Measurements from ENCODE around the gene COMMD9.
A peak's percentile ranks its signal among the peaks of the same experiment; 100 is the strongest.

Gene COMMD9

GRCh38 chr11:36304351-36304750 is 15.1 kb upstream of the COMMD9 start:
- Histone ChIP-seq H3K4me1 (ENCODE audit: insufficient read depth, poor library complexity, severe bottlenecking) (no peaks in the 10 kb centered on the region), H3K4me3 (ENCODE audit: severe bottlenecking) (no peak overlapping the region), H3K27me3 (ENCODE audit: insufficient read depth, poor library complexity, severe bottlenecking) (no peaks in the 10 kb centered on the region), H3K36me3 (ENCODE audit: low read depth) (no peaks in the 10 kb centered on the region), H3K9me3 (ENCODE audit: severe bottlenecking) (no peaks in the 10 kb centered on the region), H3K27ac (ENCODE audit: poor library complexity, severe bottlenecking) (no peak overlapping the region)
- no peak for TF ChIP-seq CTCF (IDR thresholded peaks at IDR 0.05; ENCODE audit: poor library complexity, severe bottlenecking)
- DNase-seq (ENCODE audit: low spot score) (no peak), ATAC-seq (ENCODE audit: low read depth) (no peak)

GRCh38 chr11:36300650-36301049 is 11.4 kb upstream of the COMMD9 start:
- no peak for TF ChIP-seq CTCF (IDR thresholded peaks at IDR 0.05; ENCODE audit: poor library complexity, severe bottlenecking)

GRCh38 chr11:36296884-36297543 is 7.8 kb upstream of the COMMD9 start:
- Histone ChIP-seq H3K27me3 (ENCODE audit: insufficient read depth, poor library complexity, severe bottlenecking) (no peaks in the 10 kb centered on the region), H3K4me3 (ENCODE audit: severe bottlenecking) (no peak overlapping the region), H3K9me3 (ENCODE audit: severe bottlenecking) (no peaks in the 10 kb centered on the region), H3K27ac (ENCODE audit: poor library complexity, severe bottlenecking) (peak overlapping the region; percentile 16), H3K36me3 (ENCODE audit: low read depth) (no peaks in the 10 kb centered on the region), H3K4me1 (ENCODE audit: insufficient read depth, poor library complexity, severe bottlenecking) (peaks cover 2% of the 10 kb centered on the region)
- DNase-seq (ENCODE audit: low spot score), result no peak
- ATAC-seq (ENCODE audit: low read depth), result peak; percentile 37; the same call in 1 of the 3 replicates
- no peak for TF ChIP-seq CTCF (IDR thresholded peaks at IDR 0.05; ENCODE audit: poor library complexity, severe bottlenecking)

More at GRCh38 chr11:36300650-36301049, 11.4 kb upstream of the COMMD9 start:
- no peaks in the 10 kb centered on the region for H3K9me3 ChIP-seq (ENCODE audit: severe bottlenecking)
- H3K27me3 ChIP-seq (ENCODE audit: insufficient read depth, poor library complexity, severe bottlenecking), result no peaks in the 10 kb centered on the region
- no peak for DNase-seq (ENCODE audit: low spot score)
- H3K4me3 ChIP-seq (ENCODE audit: severe bottlenecking), result no peak overlapping the region
- no peak overlapping the region for H3K27ac ChIP-seq (ENCODE audit: poor library complexity, severe bottlenecking)
- H3K4me1 ChIP-seq (ENCODE audit: insufficient read depth, poor library complexity, severe bottlenecking), result peaks cover 2% of the 10 kb centered on the region
- ATAC-seq (ENCODE audit: low read depth), result peak; percentile 64; the same call in 2 of the 3 replicates
- H3K36me3 ChIP-seq (ENCODE audit: low read depth), result no peaks in the 10 kb centered on the region

- no peaks in the 10 kb centered on the region for H3K27me3 ChIP-seq (ENCODE audit: insufficient read depth, poor library complexity, severe bottlenecking)
- no peaks in the 10 kb centered on the region for H3K9me3 ChIP-seq (ENCODE audit: severe bottlenecking)
- no peak within 1 kb of the TSS for H3K4me3 ChIP-seq (ENCODE audit: severe bottlenecking)
- ATAC-seq (ENCODE audit: low read depth) (no peak), DNase-seq (ENCODE audit: low spot score) (no peak)
- peak within 1 kb of the TSS; percentile 16 for H3K27ac ChIP-seq (ENCODE audit: poor library complexity, severe bottlenecking)
- H3K36me3 ChIP-seq (ENCODE audit: low read depth), result no peaks in the 10 kb centered on the region
- H3K4me1 ChIP-seq (ENCODE audit: insufficient read depth, poor library complexity, severe bottlenecking), result peaks cover 2% of the 10 kb centered on the region
- TF ChIP-seq CTCF (IDR thresholded peaks at IDR 0.05; ENCODE audit: poor library complexity, severe bottlenecking), result no peak
Observed at GRCh38 chr11:36295926-36296325, 6.7 kb upstream of the COMMD9 start, which contains the start of gene PRR5L. Gene PRR5L (plus strand): TSS chr11:36296288. CDS start chr11:36401122, 104,834 bp downstream.

GRCh38 chr11:36292311-36292722 is 3.1 kb upstream of the COMMD9 start:
- DNase-seq (ENCODE audit: low spot score) (no peak), ATAC-seq (ENCODE audit: low read depth) (no peak)
- Histone ChIP-seq H3K27ac (ENCODE audit: poor library complexity, severe bottlenecking) (no peak overlapping the region), H3K4me3 (ENCODE audit: severe bottlenecking) (no peak overlapping the region), H3K27me3 (ENCODE audit: insufficient read depth, poor library complexity, severe bottlenecking) (no peaks in the 10 kb centered on the region), H3K9me3 (ENCODE audit: severe bottlenecking) (no peaks in the 10 kb centered on the region), H3K4me1 (ENCODE audit: insufficient read depth, poor library complexity, severe bottlenecking) (peaks cover 2% of the 10 kb centered on the region), H3K36me3 (ENCODE audit: low read depth) (no peaks in the 10 kb centered on the region)
- peak; percentile 73 for TF ChIP-seq CTCF (IDR thresholded peaks at IDR 0.05; ENCODE audit: poor library complexity, severe bottlenecking)
